Measurements from ENCODE around the gene LRRIQ3.

- TF ChIP-seq CTCF (IDR thresholded peaks at IDR 0.05; ENCODE audit: low read length) (no peak), EZH2 (optimal IDR thresholded peaks at IDR 0.05; ENCODE audit: low read depth, low read length) (no peak), EZH2phosphoT487 (IDR thresholded peaks at IDR 0.05; ENCODE audit: low read length) (no peak)
These were observed 36.5 kb downstream of the LRRIQ3 start for GRCh38 chr1:74161497-74161896.

Data from MM.1S (cell line).